Activated T-cell treated with anti-CD3 and anti-CD28 coated beads for 4 hours (primary cell): ENCODE measurements around the gene TOR3A.
A peak's percentile ranks its signal among the peaks of the same experiment; 100 is the strongest.
"Not testable (repeated sequence)": the region's sequence is repeated elsewhere in the genome, so short reads cannot be mapped to it uniquely, and the experiment has no call there.

ENCODE experiments used
- DNase-seq: peaks from one replicate; pipeline ENCODE4 v3.0.0-alpha.2; 2020

The TOR3A gene

DNA sequence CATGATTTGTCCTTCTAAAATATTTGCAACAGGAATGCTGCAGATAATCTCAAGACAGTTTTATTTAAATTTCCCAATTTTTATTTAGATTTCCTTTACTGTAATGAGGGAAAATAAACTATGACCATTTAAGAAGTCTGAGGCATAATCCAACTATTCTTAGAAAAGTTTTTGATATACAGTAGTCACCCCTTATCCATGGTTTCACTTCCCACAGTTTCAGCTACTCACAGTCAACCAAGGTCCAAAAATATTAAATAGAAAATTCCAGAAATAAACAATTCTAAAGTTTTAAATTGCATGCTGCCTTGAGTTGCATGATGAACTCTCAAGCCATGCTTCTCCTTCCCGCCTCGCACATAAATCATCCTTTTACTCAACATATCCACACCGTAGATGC is 33.3 kb downstream of the TOR3A start:
- DNase-seq: no peak

- no peak for DNase-seq
Observed at GRCh38 chr1:179119513-179119912, 37.6 kb downstream of the TOR3A start.

DNA sequence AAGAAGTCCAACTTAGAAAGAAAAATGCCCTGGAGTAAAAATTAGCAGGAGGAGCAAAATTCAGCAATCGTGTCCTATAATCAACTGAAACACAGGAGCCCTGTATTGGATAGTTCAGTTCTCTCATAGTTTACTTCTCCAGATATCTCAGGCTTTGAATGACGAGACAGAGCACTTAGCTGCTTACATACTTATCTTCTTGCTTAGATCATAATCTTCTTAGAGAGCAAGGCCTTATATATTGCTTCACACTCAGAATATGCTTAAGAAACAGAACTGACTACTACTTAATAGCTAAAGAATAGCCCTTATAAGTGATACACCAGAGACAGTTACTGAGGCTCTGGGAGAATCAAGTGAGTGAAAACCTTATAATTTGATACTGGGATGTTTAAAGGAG is 38.9 kb downstream of the TOR3A start:
- DNase-seq: no peak

DNA sequence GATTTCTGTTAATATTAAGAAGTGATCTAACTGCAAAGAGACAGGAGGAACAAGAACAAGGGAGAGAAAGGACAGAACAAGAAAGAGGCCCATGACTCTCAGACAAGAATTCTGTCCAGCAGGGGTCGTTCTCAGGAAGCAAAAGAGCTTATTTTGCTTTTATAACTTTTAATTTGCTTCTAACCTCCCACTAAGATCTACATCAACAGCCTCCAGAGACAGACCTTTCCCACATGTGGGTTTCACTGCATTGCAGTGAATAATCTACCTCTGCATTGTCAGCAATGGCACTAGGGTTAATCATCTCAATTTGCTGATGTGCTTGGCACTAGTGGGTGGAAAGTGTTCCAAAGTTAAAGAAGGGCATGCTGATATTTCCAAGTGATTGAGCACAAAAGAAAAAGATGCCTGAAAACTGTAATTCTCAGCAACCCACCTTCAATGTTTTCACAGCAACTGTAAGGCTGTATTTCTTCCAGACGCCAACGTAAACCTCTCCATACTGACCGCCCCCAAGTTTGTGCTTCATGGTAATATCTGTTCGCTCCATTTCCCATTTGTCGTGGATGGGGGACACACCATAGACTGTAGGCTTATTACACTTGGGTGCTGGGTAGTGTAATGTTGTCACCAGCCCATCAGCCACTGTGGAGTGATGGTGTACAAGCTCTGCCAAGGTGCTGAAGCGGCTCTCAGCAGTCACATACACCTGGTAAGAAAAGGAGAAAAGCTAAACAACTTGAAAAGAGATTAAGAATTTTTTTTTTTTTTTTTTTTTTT is 39.5 kb downstream of the TOR3A start:
- DNase-seq: peak; percentile 39

DNA sequence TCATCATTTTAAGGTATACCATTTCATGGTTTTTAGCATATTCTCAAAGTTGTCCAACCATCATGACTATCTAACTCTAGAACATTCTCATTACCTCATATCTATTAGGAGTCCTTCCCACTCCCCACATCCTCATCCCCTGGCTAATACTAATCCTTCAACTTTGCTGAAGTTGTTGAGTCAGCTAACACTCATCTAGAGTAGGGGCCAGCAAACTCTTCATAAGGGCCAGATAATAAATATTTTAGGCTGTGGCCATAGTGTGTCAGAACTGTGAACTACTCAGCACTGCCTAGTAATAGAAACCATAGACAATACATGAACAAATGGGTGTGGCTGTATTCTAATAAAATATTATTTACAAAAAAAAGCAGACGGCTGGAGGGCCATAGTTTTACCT is 43.0 kb downstream of the TOR3A start:
- no peak for DNase-seq

DNA sequence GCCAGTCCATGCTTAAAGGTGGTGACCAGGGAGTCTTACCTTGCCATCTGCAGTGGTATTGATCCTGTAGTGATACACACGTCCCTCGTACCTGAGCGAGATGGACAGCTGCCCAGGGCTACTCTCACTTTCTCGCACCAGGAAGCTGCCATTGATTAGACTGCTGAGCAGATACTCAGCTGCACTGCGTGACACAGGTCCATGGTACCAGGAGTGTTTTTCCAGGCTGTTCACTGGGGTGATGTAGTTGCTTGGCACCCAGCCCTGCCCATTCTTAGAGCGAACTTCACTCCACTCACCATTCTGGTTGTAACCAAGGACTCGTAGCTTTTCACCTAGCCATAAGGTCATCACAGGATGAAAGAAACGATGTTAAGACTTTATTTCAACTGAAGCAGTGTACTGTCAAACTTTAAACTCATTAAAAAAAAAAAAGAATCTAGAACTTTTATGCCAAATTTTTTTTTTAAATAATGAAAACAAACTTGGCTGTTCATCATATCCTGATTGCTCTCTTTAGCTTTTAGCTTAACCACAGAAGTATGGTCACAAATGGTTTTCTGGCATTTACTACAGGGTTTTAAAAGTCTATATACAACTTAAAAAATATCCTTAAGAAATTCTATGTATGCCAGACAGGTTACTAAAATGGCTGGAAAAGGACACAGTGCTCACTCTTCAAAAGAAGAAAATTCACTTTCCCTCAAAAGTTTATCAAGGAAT is 44.6 kb downstream of the TOR3A start:
- no peak for DNase-seq

DNA sequence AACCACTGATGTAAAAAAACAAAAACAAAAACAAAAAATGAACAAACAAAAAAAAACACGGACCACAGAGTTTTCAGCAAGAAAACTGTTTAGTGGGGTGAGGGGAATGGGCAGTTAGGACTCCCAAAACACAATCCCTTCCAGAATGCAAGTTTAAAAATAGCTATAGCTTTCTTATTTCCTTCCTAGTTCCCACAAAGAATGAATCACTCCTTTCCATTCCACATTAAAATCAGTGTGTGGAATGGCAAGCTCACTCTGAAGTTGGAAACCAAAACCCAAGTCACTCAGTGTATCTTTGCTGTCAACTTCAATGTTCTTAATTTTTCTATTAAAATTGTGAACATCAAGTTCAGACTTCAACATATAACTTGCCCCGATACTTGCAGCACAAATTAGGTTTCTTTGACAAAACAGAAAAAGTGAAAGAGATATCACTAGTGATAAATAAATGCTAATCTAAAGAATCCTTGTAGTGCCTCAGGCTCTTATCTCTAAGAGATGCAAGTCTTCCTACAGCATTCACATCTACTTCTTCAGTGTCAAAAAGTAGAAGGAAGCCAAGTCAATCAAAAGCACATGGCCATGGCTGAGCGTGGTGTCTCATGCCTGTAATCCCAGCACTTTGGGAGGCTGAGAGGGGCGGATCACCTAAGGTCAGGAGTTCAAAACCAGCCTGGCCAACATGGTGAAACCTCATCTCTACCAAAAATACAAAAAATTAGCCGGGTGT is 45.5 kb downstream of the TOR3A start:
- DNase-seq: no peak

- no peak for DNase-seq
Observed at GRCh38 chr1:179128520-179128919, 46.6 kb downstream of the TOR3A start.

DNA sequence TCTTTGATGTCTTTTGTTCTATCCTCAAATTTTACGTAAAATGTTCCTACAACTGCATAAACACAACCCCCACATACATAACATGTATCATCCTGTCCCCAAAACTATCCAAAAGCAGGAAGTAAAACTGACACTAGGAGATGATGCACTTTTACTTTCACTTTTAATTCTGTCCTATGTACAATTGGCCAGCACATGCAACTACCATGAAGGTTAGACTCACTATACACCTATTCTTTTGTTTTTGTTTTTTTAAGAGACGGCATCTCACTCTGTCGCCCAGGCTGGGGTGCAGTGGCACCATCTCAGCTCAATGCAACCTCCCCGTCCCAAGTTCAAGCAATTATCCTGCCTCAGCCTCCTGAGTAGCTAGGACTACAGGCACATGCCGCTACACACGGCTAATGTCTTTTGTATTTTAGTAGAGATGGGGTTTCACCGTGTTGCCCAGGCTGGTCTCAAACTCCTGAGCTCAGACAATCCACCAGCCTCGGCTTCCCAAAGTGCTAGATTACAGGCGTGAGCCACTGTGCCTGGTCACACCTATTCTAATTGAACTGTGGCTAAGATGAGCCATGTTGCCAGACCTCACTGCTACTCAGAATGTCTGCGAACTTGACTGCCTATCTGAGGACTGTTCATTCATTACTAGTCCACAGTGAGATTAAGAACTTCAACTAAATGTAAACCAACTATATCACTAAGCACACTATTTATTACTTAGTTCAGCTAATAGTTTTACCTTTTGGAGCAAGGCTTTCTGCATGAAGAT is 48.0 kb downstream of the TOR3A start:
- DNase-seq: peak; percentile 1

DNA sequence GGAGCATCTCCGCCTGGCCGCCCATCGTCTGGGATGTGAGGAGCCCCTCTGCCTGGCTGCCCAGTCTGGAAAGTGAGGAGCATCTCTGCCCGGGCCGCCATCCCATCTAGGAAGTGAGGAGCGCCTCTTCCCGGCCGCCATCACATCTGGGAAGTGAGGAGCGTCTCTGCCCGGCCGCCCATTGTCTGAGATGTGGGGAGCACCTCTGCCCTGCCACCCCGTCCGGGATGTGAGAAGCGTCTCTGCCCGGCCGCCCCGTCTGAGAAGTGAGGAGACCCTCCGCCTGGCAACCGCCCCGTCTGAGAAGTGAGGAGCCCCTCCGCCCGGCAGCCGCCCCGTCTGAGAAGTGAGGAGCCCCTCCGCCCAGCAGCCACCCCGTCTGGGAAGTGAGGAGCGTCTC is 53.3 kb downstream of the TOR3A start:
- not testable (repeated sequence) for DNase-seq

DNA sequence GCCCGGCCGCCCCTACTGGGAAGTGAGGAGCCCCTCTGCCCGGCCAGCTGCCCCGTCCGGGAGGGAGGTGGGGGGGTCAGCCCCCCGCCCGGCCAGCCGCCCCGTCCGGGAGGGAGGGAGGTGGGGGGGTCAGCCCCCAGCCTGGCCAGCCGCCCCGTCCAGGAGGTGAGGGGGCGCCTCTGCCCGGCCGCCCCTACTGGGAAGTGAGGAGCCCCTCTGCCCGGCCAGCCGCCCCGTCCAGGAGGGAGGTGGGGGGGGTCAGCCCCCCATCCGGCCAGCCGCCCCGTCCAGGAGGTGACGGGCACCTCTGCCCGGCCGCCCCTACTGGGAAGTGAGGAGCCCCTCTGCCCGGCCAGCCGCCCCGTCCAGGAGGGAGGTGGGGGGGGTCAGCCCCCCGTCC is 53.8 kb downstream of the TOR3A start:
- DNase-seq: not testable (repeated sequence)

DNA sequence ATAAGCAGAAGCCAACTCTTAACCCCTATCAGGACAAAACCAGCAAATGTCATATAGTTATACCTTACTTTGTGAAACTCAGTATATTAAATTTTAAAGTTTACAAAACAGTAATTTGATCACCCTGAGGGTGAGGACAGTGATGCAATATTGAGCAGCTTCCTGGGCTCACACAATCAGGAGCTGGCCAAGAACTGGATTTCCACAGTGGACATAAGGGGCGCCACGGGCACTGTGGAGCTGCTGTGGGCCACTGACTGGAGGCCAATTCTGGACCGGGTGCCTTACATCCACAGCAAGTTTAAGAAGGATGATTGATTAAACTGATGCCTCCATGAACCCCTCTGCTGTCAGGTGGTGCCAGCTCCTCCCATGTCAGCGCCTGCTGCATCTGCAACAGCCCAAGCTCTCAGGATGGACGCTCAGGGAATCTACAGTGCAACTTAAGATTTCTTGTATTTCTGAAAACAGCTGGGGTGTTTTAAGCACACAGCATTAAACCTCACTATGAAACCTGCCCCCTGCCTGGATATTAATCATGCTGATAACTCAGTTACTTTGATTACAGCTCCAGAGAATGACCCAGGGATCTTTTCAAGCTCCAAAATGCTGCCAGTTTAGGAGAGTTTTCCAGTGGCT is 55.9 kb downstream of the TOR3A start:
- no peak for DNase-seq

DNA sequence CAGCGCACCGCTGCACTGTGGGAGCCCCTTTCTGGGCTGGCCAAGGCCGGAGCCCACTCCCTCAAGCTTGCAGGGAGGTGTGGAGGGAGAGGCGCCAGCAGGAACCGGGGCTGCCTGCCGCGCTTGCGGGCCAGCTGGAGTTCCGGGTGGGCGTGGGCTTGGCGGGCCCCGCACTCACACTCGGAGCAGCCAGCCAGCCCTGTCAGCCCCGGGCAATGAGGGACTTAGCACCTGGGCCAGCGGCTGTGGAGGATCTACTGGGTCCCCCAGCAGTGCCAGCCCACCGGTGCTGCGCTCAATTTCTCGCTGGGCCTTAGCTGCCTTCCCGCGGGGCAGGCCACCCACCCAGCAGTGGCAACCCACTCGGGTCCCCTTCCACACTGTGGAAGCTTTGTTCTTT is 56.9 kb downstream of the TOR3A start:
- not testable (repeated sequence) for DNase-seq

DNA sequence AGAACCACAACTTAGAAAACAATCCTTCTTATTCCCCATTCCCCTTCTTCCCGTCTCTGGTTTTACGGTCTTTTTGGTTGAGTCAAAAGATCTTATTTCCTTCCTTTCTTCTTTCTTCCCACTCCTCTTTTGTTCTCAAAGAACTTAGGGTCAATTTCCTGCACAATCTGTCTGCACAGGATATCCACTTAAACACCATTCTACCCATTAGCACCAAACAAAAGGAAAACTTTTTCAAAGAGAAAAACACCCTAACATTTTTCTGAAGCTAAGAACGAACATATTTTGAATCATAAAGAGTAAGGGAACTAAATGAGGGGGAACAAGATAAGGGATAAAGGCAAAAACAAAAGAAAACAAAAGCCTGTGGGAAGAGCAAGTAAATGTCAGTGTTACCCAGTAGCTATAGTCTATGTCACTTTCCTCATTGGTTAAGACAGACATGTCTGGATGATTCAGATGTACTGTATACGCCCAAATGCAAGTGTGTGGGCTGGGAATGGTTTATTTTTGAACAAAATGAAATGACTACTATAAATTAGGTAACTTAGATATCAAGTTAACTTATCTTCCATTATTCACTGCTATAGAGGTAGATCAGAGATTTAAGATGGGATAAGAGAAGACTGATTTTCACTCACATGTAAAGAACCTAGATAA is 59.9 kb downstream of the TOR3A start:
- DNase-seq: peak; percentile 40

DNA sequence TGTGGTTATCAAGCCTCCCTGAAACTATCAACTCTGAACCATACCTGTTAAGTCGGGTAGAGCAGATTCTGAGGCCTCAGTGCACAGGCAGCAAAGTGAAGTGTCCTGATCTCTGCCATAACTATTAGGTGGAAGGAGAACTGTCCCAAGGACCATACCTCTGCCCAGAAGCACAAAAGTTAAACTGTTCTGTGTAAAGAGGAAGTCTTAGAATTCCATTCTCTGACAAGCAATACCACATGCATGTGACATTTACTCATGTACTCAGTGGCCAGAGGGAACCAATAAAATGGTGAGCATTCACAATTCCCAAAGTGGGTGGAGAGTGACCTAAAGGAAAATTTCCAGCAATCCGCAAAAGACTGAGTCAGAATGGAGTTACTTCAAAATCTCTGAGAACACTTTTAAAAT is 61.0 kb downstream of the TOR3A start:
- DNase-seq: no peak

- no peak for DNase-seq
Observed at GRCh38 chr1:179143322-179143721, 61.5 kb downstream of the TOR3A start.

DNA sequence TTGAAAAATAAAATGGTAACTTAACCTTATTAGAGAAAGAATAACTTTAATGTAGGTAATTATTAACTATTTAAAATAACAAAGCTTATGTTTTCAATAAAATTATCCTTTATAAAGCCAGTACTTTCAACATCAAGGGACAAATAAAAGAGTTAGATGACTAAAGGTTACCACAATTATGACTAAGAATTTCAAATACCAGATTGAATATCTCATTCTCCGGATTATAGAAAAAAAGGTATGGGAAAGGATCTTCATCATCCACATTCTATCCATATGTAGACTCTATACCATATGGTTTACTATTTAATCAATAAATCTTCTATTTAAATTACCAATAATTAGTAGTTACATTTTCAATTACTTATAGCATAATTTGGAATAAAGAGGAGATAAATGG is 62.8 kb downstream of the TOR3A start:
- no peak for DNase-seq

DNA sequence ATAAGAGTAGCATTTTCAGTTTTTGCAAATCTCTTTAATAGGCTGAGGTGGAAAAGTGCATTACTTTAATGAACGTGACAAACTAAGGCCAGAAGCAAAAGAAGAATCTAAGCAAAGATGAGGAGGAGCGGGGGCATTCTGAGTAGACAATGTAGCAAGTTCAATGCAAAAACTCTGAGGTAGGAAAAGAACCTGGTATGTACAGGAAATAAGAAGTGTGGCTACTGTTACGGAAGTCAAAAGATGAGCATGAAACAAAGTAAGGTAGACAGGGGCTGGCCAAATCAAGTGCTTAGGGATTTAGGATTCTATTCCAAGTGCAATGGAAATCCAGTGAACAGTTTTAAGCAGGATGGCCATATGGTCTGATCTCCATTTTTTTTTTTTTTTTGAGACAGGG is 63.7 kb downstream of the TOR3A start:
- no peak for DNase-seq
